ENCODE results near the gene MRGPRF.

GRCh38 chr11:69039501-69039900, 26.5 kb upstream of the MRGPRF start:
- no peak for TF ChIP-seq CTCF (IDR thresholded peaks at IDR 0.05)
- TF ChIP-seq POLR2A (IDR thresholded peaks at IDR 0.05) = no peak
- no peak for TF ChIP-seq EP300 (IDR thresholded peaks at IDR 0.05)
